GM18498 (cell line): ENCODE measurements around the gene JPT2.

ENCODE experiments used
- ATAC-seq: cut with Tn5 transposase; IDR thresholded peaks from one replicate; pipeline ENCODE4 v1.9.1; 2021; ENCODE audit warnings: mild to moderate bottlenecking, moderate library complexity; ENCODE audit not compliant: unreplicated experiment

Gene JPT2

GRCh38 chr16:1651094-1651973, 26.7 kb upstream of the JPT2 start:
- ATAC-seq, result no peak

- no peak for ATAC-seq
These were observed 26.1 kb upstream of the JPT2 start for GRCh38 chr16:1651974-1652312.

- no peak for ATAC-seq
These were observed 25.1 kb upstream of the JPT2 start for GRCh38 chr16:1653023-1653422.

DNA sequence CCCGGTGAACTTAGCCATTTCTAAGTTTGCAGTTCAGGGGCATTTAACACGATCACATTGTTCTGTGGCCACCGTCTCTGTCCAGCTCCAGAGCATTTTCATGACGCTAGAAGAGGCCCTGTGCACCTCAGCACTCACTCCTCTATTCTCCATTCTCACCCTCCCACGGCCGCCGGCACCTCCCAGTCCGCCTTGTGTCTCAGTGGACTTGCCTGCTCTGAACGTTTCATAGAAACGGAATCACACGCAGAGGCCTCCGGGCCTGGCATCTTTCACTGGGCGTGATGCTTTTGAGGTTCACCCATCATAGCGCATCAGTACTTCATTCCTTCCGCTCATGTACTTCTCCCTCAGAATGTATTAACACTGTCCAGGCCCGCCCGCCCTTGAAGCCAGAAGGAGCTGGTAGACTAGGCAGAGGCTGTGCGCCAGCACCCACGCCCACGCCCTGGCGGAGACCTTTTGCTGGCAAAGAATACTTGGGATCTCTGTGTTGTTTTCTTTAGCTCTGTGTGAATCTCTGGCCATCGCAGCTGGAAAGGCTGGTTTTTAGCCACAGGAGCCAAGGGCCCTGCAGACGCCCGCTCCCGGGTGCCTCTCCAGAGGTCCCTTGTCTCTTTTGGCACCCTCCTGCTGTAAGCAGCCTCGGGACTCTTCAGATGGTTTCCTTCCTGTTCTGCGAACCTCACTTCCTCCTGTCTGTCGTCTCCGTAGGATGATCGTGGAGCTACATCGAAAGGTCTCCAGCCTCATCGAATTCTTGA, 23.4 kb upstream of the JPT2 start:
- ATAC-seq, result no peak

DNA sequence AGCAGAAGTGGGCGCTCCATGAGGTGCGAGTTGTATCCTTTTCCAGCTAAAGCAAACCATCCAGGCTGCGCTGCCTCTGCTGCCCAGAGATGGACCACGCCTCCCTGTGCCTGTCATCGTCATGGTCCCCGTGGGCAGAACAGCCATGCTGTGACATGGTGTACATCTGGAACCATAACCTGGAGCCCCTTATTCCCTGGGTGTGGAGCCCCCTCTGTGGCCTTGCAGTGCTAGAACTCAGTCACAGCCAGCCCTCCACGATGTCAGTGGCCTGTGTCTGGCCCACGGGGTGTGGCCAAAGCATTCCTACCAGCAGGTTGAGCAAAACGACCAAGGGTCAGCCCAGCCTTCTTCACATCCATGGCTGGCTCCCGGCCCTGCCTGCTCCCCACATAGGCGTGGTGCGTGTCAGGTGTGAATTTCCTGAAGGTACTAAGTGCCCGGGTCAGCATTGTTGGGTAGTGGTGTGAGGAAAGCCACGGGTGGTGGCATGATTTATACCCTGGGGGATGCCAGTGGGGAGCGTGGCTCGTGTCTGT, 22.7 kb upstream of the JPT2 start:
- ATAC-seq, result no peak

DNA sequence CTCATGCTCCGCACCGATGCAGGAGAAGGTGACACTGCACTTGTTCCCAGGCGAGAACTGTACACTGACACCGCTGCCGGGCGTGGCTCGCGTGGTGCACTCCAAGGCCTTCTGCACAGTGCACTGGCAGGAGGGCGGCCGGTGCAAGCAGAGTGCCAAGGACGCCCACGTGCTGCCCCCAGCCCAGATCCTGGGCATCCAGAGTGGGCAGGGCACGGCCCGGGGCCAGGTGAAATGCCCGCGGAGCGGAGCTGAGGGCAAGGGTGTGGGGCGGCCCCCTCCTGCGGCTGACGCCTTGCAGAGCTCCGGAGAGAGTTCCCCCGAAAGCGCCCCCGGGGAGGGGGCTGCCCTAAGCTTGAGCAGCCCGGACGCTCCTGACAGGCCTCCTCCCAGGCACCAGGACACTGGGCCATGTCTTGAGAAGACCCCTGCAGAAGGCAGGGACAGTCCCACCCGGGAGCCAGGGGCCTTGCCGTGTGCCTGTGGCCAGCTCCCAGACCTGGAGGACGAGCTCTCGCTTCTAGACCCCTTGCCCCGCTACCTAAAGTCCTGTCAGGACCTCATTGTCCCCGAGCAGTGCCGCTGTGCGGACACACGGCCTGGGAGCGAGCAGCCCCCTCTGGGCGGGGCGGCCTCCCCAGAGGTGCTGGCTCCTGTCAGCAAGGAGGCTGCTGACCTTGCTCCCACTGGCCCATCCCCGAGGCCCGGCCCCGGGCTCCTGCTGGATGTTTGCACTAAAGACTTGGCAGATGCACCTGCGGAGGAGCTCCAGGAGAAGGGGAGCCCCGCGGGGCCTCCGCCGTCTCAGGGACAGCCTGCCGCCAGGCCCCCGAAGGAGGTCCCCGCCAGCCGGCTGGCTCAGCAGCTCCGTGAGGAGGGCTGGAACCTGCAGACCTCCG, 21.9 kb upstream of the JPT2 start:
- no peak for ATAC-seq

DNA sequence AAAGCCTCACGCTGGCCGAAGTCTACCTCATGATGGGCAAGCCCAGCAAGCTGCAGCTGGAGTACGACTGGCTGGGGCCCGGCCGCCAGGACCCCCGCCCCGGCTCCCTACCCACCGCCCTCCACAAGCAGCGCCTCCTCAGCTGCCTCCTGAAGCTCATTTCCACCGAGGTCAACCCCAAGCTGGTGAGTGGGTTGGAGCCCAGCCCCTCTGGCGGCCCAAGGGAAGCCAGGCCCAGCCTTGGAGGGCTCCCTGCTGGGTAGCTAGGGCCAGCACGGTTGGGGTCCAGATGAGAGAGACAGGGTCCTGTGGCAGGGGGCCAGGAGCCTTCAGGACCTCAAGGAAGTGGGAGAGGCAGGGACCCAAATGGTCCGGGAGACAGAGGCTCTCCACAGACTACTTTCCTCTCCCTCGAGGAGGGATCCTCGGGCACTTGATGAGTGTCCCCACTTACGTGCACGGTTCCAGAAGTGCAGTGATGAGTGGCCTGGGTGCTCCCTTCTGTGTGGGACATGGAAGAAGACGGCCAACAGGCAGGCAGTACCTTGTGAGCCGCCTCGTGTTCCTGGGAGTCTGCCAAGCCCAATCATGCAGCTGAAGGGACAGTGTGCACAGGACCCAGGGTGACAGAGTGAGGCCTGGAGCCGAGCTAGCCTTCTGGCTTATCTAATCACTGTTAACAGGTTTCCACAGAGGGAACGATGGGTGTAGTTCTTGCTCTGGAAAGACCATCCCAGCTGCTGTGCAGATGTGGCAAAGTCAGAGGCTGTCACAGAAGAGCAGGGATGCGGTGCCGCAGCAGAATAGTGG, 21.1 kb upstream of the JPT2 start:
- no peak for ATAC-seq

GRCh38 chr16:1657841-1658240, 20.2 kb upstream of the JPT2 start:
- no peak for ATAC-seq

GRCh38 chr16:1659031-1659430, 19.0 kb upstream of the JPT2 start:
- no peak for ATAC-seq

DNA sequence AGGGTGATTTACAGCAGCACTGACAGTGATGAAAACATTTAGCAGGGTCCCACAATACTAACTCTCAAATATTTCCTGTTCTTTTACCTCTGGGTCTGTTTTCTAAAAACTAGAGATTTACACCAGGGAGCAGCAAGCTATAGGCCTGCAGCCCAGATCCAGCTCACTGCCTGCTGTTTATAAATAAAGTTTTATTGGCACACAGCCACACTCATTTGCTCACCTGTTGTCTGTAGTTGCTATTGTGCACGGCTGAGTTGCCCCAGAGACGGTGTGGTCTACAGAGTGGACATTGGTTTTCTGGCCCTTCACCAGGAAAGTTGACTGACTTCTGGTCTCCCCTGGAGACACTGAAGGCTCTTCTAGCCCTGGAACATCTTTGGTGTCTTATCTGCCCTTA, 16.3 kb upstream of the JPT2 start:
- no peak for ATAC-seq

GRCh38 chr16:1662543-1662942, 15.5 kb upstream of the JPT2 start:
- no peak for ATAC-seq

DNA sequence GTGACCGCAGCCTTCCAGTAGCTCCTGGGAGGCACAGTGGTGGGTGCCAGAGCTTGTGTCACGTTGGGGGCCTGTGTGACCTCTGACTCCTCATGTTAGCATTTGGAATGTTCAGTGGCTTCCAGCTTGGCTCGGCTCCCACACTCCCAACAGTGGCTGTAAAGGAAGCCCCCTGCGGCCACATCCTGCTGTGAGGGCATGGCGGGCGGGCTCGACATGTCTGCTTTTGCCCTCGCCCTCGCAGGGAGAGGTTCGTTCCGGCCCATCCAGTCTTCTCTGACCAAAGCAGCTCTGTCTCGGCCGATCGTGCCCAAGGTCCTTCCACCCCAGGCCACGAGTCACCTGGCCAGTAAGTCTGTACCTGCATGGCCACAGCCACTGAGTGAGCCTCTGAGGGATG, 12.2 kb upstream of the JPT2 start:
- ATAC-seq, result no peak

DNA sequence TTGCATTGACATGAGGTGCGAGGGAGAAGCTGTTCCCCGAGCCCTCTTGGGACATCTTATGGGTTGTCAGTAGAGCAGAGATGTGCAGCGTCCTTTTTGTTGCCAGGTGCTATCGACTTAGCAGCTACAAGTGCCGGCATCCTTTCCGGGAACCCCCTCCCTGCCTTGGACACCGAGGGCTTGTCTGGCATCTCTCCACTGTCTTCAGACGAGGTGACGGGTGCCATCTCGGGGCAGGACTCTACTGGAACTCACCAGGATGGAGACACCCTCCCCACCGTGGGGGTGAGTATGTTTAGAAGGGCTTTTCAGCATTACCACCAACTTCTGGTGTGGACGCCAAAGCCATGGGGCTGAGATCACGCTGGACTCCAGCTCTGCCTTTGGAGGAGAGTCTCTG, 11.8 kb upstream of the JPT2 start:
- no peak for ATAC-seq

GRCh38 chr16:1667271-1667670, 10.8 kb upstream of the JPT2 start:
- no peak for ATAC-seq

- ATAC-seq, result no peak
These were observed 10.2 kb upstream of the JPT2 start for GRCh38 chr16:1667916-1668315.

DNA sequence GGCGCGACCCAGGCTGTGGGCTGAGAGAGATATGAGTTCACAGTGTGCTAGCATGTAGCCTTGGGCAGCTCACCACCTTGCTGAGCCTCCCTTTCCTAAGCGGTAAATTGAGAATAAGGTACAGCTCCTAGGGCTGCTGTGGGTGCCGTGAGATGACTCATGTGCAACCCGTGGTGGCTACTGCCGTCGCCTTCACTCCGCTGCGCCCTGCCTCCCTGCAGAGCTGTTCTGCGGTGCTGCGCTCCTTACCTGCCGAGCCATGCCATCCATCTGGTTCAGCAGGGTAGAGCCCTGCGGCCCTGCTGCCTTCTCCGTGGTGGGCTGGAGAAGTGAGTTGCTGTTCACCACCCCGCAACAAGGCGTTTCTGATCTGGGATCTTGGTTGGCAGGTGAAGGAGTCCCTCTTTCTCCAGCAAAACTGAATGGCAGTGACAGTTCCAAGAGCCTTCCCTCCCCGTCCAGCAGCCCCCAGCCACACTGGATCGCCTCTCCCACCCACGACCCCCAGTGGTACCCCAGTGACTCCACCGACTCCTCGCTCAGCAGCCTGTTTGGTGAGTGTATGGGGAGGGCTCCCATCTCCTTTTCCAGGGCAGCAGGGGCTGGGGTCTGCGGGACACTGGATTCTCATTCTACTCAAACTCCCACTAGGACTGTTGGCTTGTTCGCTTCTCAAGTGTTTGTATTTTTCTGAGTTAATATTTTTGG, 9.3 kb upstream of the JPT2 start:
- ATAC-seq, result no peak

DNA sequence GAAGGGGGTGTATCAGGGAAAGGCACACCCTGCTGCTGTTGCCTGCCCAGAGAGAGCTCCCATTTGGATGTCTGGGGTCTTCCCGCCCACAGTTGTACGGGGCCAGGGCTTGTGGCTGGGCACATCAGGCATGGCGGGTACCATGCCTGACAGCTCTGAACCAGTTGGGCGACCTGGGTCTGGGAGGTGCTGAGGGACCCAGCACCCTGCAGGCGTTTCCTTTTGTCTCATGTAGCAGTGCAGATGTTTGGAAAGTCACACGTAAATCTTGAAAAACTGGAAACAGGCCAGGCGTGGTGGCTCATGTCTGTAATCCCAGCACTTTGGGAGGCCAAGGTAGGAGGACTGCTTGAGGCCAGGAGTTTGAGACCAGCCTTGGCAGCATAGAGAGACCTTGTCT, 8.4 kb upstream of the JPT2 start:
- no peak for ATAC-seq

DNA sequence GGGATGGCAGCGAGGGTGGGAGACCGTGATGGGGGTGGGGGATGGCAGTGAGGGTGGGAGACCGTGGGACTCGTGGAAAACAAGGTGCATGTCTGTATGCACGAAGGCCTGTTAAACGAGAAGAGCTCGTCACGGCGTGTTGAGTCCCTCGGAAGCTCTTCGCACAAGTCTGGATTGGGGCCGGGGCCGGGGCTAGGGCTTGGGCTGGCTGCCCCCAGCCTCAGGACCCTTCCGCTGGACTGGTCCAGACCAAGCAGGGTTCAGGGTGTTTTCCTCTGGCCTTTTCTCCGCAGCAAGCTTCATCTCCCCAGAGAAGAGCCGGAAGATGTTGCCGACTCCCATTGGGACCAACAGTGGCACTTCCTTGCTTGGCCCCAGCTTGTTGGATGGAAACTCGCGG, 7.7 kb upstream of the JPT2 start:
- no peak for ATAC-seq

DNA sequence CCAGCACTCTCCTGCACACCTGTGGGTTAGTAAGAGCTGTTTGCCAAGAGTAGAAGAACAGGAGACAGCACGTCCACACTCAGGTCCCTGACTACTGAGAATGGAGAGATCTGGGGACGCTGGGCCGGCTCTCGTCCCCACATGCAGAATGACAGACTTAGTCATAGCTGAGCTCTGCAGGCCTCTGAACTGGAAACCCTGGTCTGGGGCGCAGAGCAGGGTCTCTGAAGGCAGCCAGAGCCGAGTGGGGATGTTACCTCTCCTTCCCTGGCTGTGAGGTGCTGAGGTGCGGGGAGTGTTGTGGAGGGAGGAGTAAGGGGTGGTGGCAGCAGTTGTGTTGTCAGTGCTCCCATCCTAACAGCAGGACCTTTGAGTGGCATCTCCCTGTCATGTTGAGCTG, 7.2 kb upstream of the JPT2 start:
- ATAC-seq, result no peak
